Activated naive CD4-positive, alpha-beta T cell treated with anti-CD3 and anti-CD28 coated beads for 36 hours (primary cell): ENCODE data around the gene WFIKKN1. TPM values are rescaled to one million over a fixed set of nuclear protein-coding genes. Genes with fewer than 3 reads are reported as not detected.

Experiments used
- CTCF ChIA-PET: fragments of 350-600 bp; sonication (Branson Sonifier 250); formaldehyde crosslinking; loops from one replicate; lab custom pipeline; 2021; ENCODE audit warnings: antibody characterized with exemption; lab: Charles Lee
- DNase-seq: peaks from one replicate; pipeline ENCODE4 v3.0.0-alpha.2; 2020
- H3K27ac Mint-ChIP-seq: one replicate; pipeline ENCODE4 v1.8.0; 2021; ENCODE audit warnings: mild to moderate bottlenecking, mixed read lengths
- H3K27me3 Mint-ChIP-seq: one replicate; pipeline ENCODE4 v1.8.0; 2021; ENCODE audit warnings: low read depth, mixed read lengths
- H3K36me3 Mint-ChIP-seq: one replicate; pipeline ENCODE4 v1.8.0; 2021; ENCODE audit warnings: low read depth, mixed read lengths
- H3K4me1 Mint-ChIP-seq: one replicate; pipeline ENCODE4 v1.8.0; 2021; ENCODE audit warnings: low read depth, mixed read lengths
- H3K4me3 Mint-ChIP-seq: one replicate; pipeline ENCODE4 v1.8.0; 2021; ENCODE audit warnings: mild to moderate bottlenecking, moderate library complexity, mixed read lengths
- H3K9me3 Mint-ChIP-seq: one replicate; pipeline ENCODE4 v1.8.0; 2021; ENCODE audit warnings: mixed read lengths
- intact Hi-C: fragments of 100-400 bp; cut with micrococcal nuclease; formaldehyde crosslinking; loops from one replicate; pipeline ENCODE4 v1.15.1; 2023
- total RNA-seq, 2 experiments: library from RNA; stranded (reverse); gene quantifications; one replicate each; pipeline ENCODE4 v1.2.3, GENCODE V29; 2021

Gene WFIKKN1
- total RNA-seq, 2 experiments from 2014 or later: 0.10 to 0.25 TPM

GRCh38 chr16:628321-629061 lies 2.3 kb upstream of the WFIKKN1 start:
- Mint-ChIP-seq H3K27ac (no peak overlapping the region), H3K9me3 (no peaks in the 10 kb centered on the region), H3K27me3 (no peaks in the 10 kb centered on the region), H3K4me1 (no peaks in the 10 kb centered on the region), H3K4me3 (no peak overlapping the region), H3K36me3 (no peaks in the 10 kb centered on the region)
- DNase-seq: no peak
- CTCF ChIA-PET: no interaction called here
- intact Hi-C loops: no loop called here

GRCh38 chr16:629185-629832 lies 1.5 kb upstream of the WFIKKN1 start:
- Mint-ChIP-seq H3K27ac (no peak overlapping the region), H3K9me3 (no peaks in the 10 kb centered on the region), H3K36me3 (peaks cover 5% of the 10 kb centered on the region), H3K4me3 (no peak overlapping the region), H3K27me3 (no peaks in the 10 kb centered on the region), H3K4me1 (peaks cover under 1% of the 10 kb centered on the region)
- intact Hi-C loops: no loop called here
- CTCF ChIA-PET: no interaction called here
- DNase-seq: no peak

- no peak overlapping the region for H3K27ac Mint-ChIP-seq
- H3K4me1 Mint-ChIP-seq: peaks cover 4% of the 10 kb centered on the region
- no peak overlapping the region for H3K4me3 Mint-ChIP-seq
- peaks cover 8% of the 10 kb centered on the region for H3K36me3 Mint-ChIP-seq
- CTCF ChIA-PET: no interaction called here
- H3K27me3 Mint-ChIP-seq: no peaks in the 10 kb centered on the region
- no peaks in the 10 kb centered on the region for H3K9me3 Mint-ChIP-seq
- DNase-seq: no peak
- intact Hi-C loops: no loop called here
These were observed 944 bp upstream of the WFIKKN1 start for GRCh38 chr16:629833-630248.

GRCh38 chr16:630249-630814 lies 453 bp upstream of the WFIKKN1 start:
- Mint-ChIP-seq H3K9me3 (no peaks in the 10 kb centered on the region), H3K27ac (no peak overlapping the region), H3K27me3 (no peaks in the 10 kb centered on the region), H3K4me1 (peaks cover 7% of the 10 kb centered on the region), H3K36me3 (peaks cover 9% of the 10 kb centered on the region), H3K4me3 (no peak overlapping the region)
- DNase-seq: no peak
- intact Hi-C loops: no loop called here
- CTCF ChIA-PET: no interaction called here

GRCh38 chr16:631808-632358 lies 1.1 kb downstream of the WFIKKN1 start:
- CTCF ChIA-PET: no interaction called here
- Mint-ChIP-seq H3K4me3 (no peak overlapping the region), H3K36me3 (peaks cover 11% of the 10 kb centered on the region), H3K27me3 (no peaks in the 10 kb centered on the region), H3K9me3 (no peaks in the 10 kb centered on the region), H3K27ac (no peak overlapping the region), H3K4me1 (peaks cover 10% of the 10 kb centered on the region)
- DNase-seq: no peak
- intact Hi-C loops: no loop called here

GRCh38 chr16:632486-633335 lies 1.9 kb downstream of the WFIKKN1 start:
- H3K36me3 Mint-ChIP-seq: peaks cover 11% of the 10 kb centered on the region
- no peaks in the 10 kb centered on the region for H3K9me3 Mint-ChIP-seq
- H3K4me3 Mint-ChIP-seq: no peak overlapping the region
- no peak overlapping the region for H3K27ac Mint-ChIP-seq
- CTCF ChIA-PET: no interaction called here
- no peaks in the 10 kb centered on the region for H3K27me3 Mint-ChIP-seq
- DNase-seq: no peak
- intact Hi-C loops: no loop called here
- H3K4me1 Mint-ChIP-seq: peaks cover 14% of the 10 kb centered on the region

GRCh38 chr16:633336-634050 lies 2.7 kb downstream of the WFIKKN1 start:
- Mint-ChIP-seq H3K9me3 (no peaks in the 10 kb centered on the region), H3K4me3 (no peak overlapping the region), H3K27me3 (no peaks in the 10 kb centered on the region), H3K27ac (no peak overlapping the region), H3K4me1 (peaks cover 15% of the 10 kb centered on the region), H3K36me3 (peaks cover 11% of the 10 kb centered on the region)
- intact Hi-C loops: no loop called here
- DNase-seq: no peak
- CTCF ChIA-PET: interaction anchor here (0.6 kb wide), 1 partner anchor 211 kb away, joined by 3 read pairs; no protein-coding TSS in a partner anchor

GRCh38 chr16:634051-634670 lies 3.4 kb downstream of the WFIKKN1 start:
- Mint-ChIP-seq H3K27me3 (no peaks in the 10 kb centered on the region), H3K36me3 (peaks cover 11% of the 10 kb centered on the region), H3K4me3 (peak overlapping the region; percentile 45)

GRCh38 chr16:634996-635395 lies 4.2 kb downstream of the WFIKKN1 start:
- intact Hi-C loops: no loop called here
- no peaks in the 10 kb centered on the region for H3K9me3 Mint-ChIP-seq
- H3K4me1 Mint-ChIP-seq: peaks cover 15% of the 10 kb centered on the region
- CTCF ChIA-PET: no interaction called here
- peak overlapping the region; percentile 66 for H3K4me3 Mint-ChIP-seq
- H3K27me3 Mint-ChIP-seq: no peaks in the 10 kb centered on the region
- no peak overlapping the region for H3K27ac Mint-ChIP-seq
- H3K36me3 Mint-ChIP-seq: peaks cover 11% of the 10 kb centered on the region
- no peak for DNase-seq

More at GRCh38 chr16:634051-634670, 3.4 kb downstream of the WFIKKN1 start:
- no peak overlapping the region for H3K27ac Mint-ChIP-seq
- DNase-seq: no peak
- CTCF ChIA-PET: interaction anchor here (0.6 kb wide), 1 partner anchor 212 kb away, joined by 3 read pairs; no protein-coding TSS in a partner anchor
- H3K4me1 Mint-ChIP-seq: peaks cover 15% of the 10 kb centered on the region
- no peaks in the 10 kb centered on the region for H3K9me3 Mint-ChIP-seq
- intact Hi-C loops: no loop called here

- H3K27ac Mint-ChIP-seq: no peak overlapping the region
- no peaks in the 10 kb centered on the region for H3K9me3 Mint-ChIP-seq
- peak; percentile 28 for DNase-seq
- peaks cover 15% of the 10 kb centered on the region for H3K4me1 Mint-ChIP-seq
- peaks cover 11% of the 10 kb centered on the region for H3K36me3 Mint-ChIP-seq
- H3K27me3 Mint-ChIP-seq: no peaks in the 10 kb centered on the region
- H3K4me3 Mint-ChIP-seq: peak overlapping the region; percentile 90
- CTCF ChIA-PET: interaction anchor here (0.7 kb wide), 1 partner anchor 529 kb away, joined by 3 read pairs; no protein-coding TSS in a partner anchor
- intact Hi-C loops: loop anchor here (1.0 to 2.0 kb wide), 5 partner anchors 14 to 110 kb away; partner anchors contain the start of genes JMJD8 and WDR90
These were observed 4.9 kb downstream of the WFIKKN1 start for GRCh38 chr16:635573-636205.
